GM04503 (cell line): ENCODE measurements around the gene ZNF426.
"Not testable (repeated sequence)": the region's sequence is repeated elsewhere in the genome, so short reads cannot be mapped to it uniquely, and the experiment has no call there.

Experiments used
- DNase-seq: peaks from one replicate; pipeline ENCODE4 v3.0.0-alpha.2; 2012; ENCODE audit warnings: low read depth

ZNF426 gene

GRCh38 chr19:9538183-9539058 is at the start of gene ZNF426:
Gene ZNF426, minus strand, starts transcription at chr19:9538645. Its CDS starts 2,413 bp downstream, at chr19:9536232.
- DNase-seq, result peak; percentile 68

GRCh38 chr19:9586764-9587163 is 48.3 kb upstream of the ZNF426 start:
- DNase-seq, result no peak

- DNase-seq, result peak; percentile 33
Observed at GRCh38 chr19:9584073-9584833, 45.8 kb upstream of the ZNF426 start, which contains the start of gene ZNF121. Gene ZNF121, minus strand, starts transcription at chr19:9584504. Its CDS starts 16,407 bp downstream, at chr19:9568097.

- not testable (repeated sequence) for DNase-seq
Observed at GRCh38 chr19:9582081-9582725, 43.8 kb upstream of the ZNF426 start.

- DNase-seq, result no peak
Observed at GRCh38 chr19:9580728-9581127, 42.3 kb upstream of the ZNF426 start.

GRCh38 chr19:9570255-9570654 is 31.8 kb upstream of the ZNF426 start:
- DNase-seq, result no peak

- DNase-seq, result no peak
Observed at GRCh38 chr19:9566729-9567128, 28.3 kb upstream of the ZNF426 start.

- DNase-seq, result no peak
Observed at GRCh38 chr19:9565900-9566705, 27.7 kb upstream of the ZNF426 start.

GRCh38 chr19:9552536-9553274 is 14.3 kb upstream of the ZNF426 start:
- DNase-seq, result no peak

- no peak for DNase-seq
Observed at GRCh38 chr19:9547870-9548269, 9.4 kb upstream of the ZNF426 start.

GRCh38 chr19:9541281-9541680 is 2.8 kb upstream of the ZNF426 start:
- not testable (repeated sequence) for DNase-seq

GRCh38 chr19:9539921-9540320 is 1.5 kb upstream of the ZNF426 start:
- not testable (repeated sequence) for DNase-seq

GRCh38 chr19:9539201-9539600 is 756 bp upstream of the ZNF426 start:
- not testable (repeated sequence) for DNase-seq

GRCh38 chr19:9535934-9536333 is 2.5 kb downstream of the ZNF426 start:
- DNase-seq, result no peak

- no peak for DNase-seq
Observed at GRCh38 chr19:9531933-9532332, 6.5 kb downstream of the ZNF426 start.

GRCh38 chr19:9528757-9529336 is 9.6 kb downstream of the ZNF426 start:
- DNase-seq, result no peak

- no peak for DNase-seq
Observed at GRCh38 chr19:9523885-9524474, 14.5 kb downstream of the ZNF426 start.

- DNase-seq, result no peak
Observed at GRCh38 chr19:9507285-9507684, 31.2 kb downstream of the ZNF426 start.

- no peak for DNase-seq
Observed at GRCh38 chr19:9500796-9501195, 37.6 kb downstream of the ZNF426 start.
